Astrocyte (in vitro differentiated cells and primary cell): ENCODE results near the gene GNAI2.

Source experiments
- EZH2 ChIP-seq: IDR thresholded peaks from 2 replicates; pipeline ENCODE4 v1.6.1; 2012; ENCODE audit warnings: mild to moderate bottlenecking, low read length, inconsistent platforms; ENCODE audit not compliant: insufficient read depth
- TF ChIP-seq, protein P1 (sequence below): IDR thresholded peaks from 2 replicates; pipeline ENCODE4 v1.5.1; 2011; ENCODE audit warnings: low read depth, mild to moderate bottlenecking, inconsistent platforms, low read length, moderate library complexity; ENCODE audit not compliant: insufficient read depth

DNA sequence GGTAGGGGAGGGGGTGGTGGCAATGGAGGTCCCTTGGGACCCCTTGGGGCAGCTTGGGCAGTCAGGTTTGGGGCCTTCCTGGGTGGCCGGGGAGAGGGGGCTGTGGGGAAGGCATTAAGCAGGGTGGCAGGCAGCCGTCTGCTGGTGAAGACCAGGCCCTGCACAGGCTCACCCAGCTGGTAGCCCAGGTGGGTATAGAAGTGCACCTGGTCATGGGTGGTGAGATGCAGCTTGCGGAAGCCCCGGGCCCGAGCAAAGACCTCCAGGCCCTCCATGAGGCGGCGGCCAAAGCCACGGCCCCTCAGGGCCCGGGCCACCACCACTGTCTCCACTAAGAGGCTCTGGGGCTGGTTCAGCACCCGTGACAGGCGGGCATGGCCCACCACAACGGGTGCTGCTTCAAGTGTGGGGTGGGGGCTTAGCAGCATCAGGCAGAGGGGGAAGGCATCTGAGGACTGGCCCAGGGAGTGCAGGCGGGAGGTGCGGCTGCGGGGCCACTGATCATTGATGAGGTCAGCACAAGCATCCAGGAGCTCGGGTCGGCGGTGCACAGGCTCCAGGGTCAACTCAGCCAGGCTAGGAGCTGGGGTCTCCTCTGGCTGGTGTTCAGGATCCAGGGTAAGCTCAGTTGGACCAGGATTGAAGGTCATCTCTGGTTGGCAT, 60.8 kb downstream of the GNAI2 start:
- TF ChIP-seq, protein P1, sequence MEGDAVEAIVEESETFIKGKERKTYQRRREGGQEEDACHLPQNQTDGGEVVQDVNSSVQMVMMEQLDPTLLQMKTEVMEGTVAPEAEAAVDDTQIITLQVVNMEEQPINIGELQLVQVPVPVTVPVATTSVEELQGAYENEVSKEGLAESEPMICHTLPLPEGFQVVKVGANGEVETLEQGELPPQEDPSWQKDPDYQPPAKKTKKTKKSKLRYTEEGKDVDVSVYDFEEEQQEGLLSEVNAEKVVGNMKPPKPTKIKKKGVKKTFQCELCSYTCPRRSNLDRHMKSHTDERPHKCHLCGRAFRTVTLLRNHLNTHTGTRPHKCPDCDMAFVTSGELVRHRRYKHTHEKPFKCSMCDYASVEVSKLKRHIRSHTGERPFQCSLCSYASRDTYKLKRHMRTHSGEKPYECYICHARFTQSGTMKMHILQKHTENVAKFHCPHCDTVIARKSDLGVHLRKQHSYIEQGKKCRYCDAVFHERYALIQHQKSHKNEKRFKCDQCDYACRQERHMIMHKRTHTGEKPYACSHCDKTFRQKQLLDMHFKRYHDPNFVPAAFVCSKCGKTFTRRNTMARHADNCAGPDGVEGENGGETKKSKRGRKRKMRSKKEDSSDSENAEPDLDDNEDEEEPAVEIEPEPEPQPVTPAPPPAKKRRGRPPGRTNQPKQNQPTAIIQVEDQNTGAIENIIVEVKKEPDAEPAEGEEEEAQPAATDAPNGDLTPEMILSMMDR = no peak
- TF ChIP-seq EZH2 = no peak
